K562 (cell line): ENCODE data around the gene YPEL4. TPM values are rescaled to one million over a fixed set of nuclear protein-coding genes. Genes with fewer than 3 reads are reported as not detected.

ENCODE experiments used
- ATAC-seq: fragments of 200-7000 bp; cut with Tn5 transposase; 3 replicates; pipeline ENCODE4 v1.9.1; 2020; ENCODE audit warnings: moderate library complexity
- BruUV-seq: library from RNA; stranded (reverse); fragments of 400-500 nt; replicated peaks from 2 replicates; lab custom pipeline; 2021; lab: Mats Ljungman, UMichigan
- CTCF ChIA-PET: fragments of 300-600 bp; formaldehyde crosslinking; extraction: SDS; loops from one replicate; lab custom pipeline; 2021; ENCODE audit warnings: low intra/inter-chr PET ratio; lab: Yijun Ruan, JAX
- POLR2A ChIA-PET: fragments of 300-600, 350-650 bp; sonication (Branson Sonifier 250); formaldehyde crosslinking; extraction: SDS; loops from one replicate; lab custom pipeline; 2021; ENCODE audit warnings: antibody characterized with exemption, inconsistent platforms; lab: Yijun Ruan, JAX
- DNase-seq, 4 experiments: peaks; one replicate each; pipeline versions ENCODE4 v3.0.0 to v3.0.0-alpha.2; 2011 to 2018; ENCODE audit warnings: low spot score in 3 of 4, mixed read lengths in 3 of 4; ENCODE audit errors: extremely low read depth in 1 of 4
- FAIRE-seq: peaks from 2 replicates; lab custom pipeline; 2011; peaks lifted over from hg19 to GRCh38; lab: Jason Lieb, UNC
- H2AFZ ChIP-seq: 2 replicates; pipeline ENCODE4 v1.6.0; 2011; ENCODE audit warnings: low read depth, low read length, control low read depth, inconsistent platforms
- H3K27ac ChIP-seq: fragments of 200-600 bp; 3 replicates; pipeline ENCODE4 v1.8.0; 2011; ENCODE audit warnings: low read depth, mild to moderate bottlenecking, control low read depth, inconsistent platforms, low read length, moderate library complexity, mixed read lengths; ENCODE audit errors: extremely low read depth
- H3K27me3 ChIP-seq, 2 experiments: fragments of 300-600 bp in 1 of 2; 2 replicates in 1 of 2; 3 replicates in 1 of 2; pipeline versions ENCODE4 v1.6.0 to v1.8.0; 2011; ENCODE audit warnings: inconsistent platforms in 2 of 2, low read length in 2 of 2, mild to moderate bottlenecking in 1 of 2, mixed read lengths in 1 of 2, moderate library complexity in 1 of 2; ENCODE audit not compliant: control insufficient read depth in 2 of 2, insufficient read depth in 2 of 2
- H3K36me3 ChIP-seq: fragments of 300-600 bp; 3 replicates; pipeline ENCODE4 v1.8.0; 2011; ENCODE audit warnings: mild to moderate bottlenecking, low read length, inconsistent platforms; ENCODE audit not compliant: control insufficient read depth, insufficient read depth
- H3K4me1 ChIP-seq, 2 experiments: fragments of 200-600 bp in 1 of 2; replicated peaks in 1 of 2; 2 replicates in 1 of 2; 3 replicates in 1 of 2; pipeline versions ENCODE4 v1.5.1 to v1.8.0; 2011; ENCODE audit warnings: inconsistent platforms in 2 of 2, low read length in 2 of 2, mild to moderate bottlenecking in 1 of 2, mixed read lengths in 1 of 2, moderate library complexity in 1 of 2; ENCODE audit not compliant: control insufficient read depth in 2 of 2, insufficient read depth in 2 of 2
- H3K4me2 ChIP-seq: 2 replicates; pipeline ENCODE4 v1.6.1; 2011; ENCODE audit warnings: low read length, control low read depth, inconsistent platforms, mixed read lengths; ENCODE audit not compliant: insufficient read depth
- H3K4me3 ChIP-seq: fragments of 200-600 bp; sonication (generic), shearing (Covaris generic); 2 replicates; pipeline ENCODE4 v1.5.1; 2016; ENCODE audit warnings: control low read depth, inconsistent platforms
- H3K79me2 ChIP-seq: fragments of 200-600 bp; 3 replicates; pipeline ENCODE4 v1.8.0; 2011; ENCODE audit warnings: low read length, inconsistent platforms; ENCODE audit not compliant: control insufficient read depth, insufficient read depth
- H3K9ac ChIP-seq, 2 experiments: 2 replicates each; pipeline versions ENCODE4 v1.6.0 to v1.6.1; 2011; ENCODE audit warnings: low read depth in 2 of 2, low read length in 2 of 2, control low read depth in 1 of 2, inconsistent platforms in 1 of 2, mild to moderate bottlenecking in 1 of 2, mixed read lengths in 1 of 2; ENCODE audit not compliant: insufficient read depth in 1 of 2
- H3K9me1 ChIP-seq: one replicate; pipeline ENCODE4 v1.6.0; 2011; ENCODE audit warnings: inconsistent platforms, mild to moderate bottlenecking, low read length, moderate library complexity; ENCODE audit not compliant: control insufficient read depth, insufficient read depth
- H3K9me3 ChIP-seq: replicated peaks from 2 replicates; pipeline ENCODE4 v1.5.1; 2011; ENCODE audit warnings: low read depth, low read length, inconsistent platforms; ENCODE audit not compliant: control insufficient read depth, insufficient read depth
- H4K20me1 ChIP-seq: replicated peaks from 2 replicates; pipeline ENCODE4 v1.6.1; 2011; ENCODE audit warnings: low read length, inconsistent platforms, mixed read lengths; ENCODE audit not compliant: control insufficient read depth, insufficient read depth
- ADNP ChIP-seq: fragments of 200-800 bp; sonication (Bioruptor generic); IDR thresholded peaks from 2 replicates; pipeline ENCODE4 v1.6.1; 2016; ENCODE audit warnings: missing genetic modification characterization, missing compliant biosample characterization
- COPS2 ChIP-seq: fragments of 450-650 bp; conservative IDR thresholded peaks from 2 replicates; pipeline ENCODE4 v1.6.1; 2016; ENCODE audit warnings: mild to moderate bottlenecking, moderate library complexity
- EGR1 ChIP-seq: fragments of 450-650 bp; conservative IDR thresholded peaks from 2 replicates; pipeline ENCODE4 v1.6.1; 2017; ENCODE audit warnings: mild to moderate bottlenecking
- HNRNPH1 ChIP-seq: fragments of 200-400 bp; formaldehyde crosslinking; optimal IDR thresholded peaks from 2 replicates; pipeline ENCODE3; 2017; ENCODE audit warnings: low read depth, mild to moderate bottlenecking, low read length, moderate library complexity
- JUNB ChIP-seq: fragments of 450-650 bp; formaldehyde crosslinking; conservative IDR thresholded peaks from 2 replicates; pipeline ENCODE4 v1.4.0; 2020; ENCODE audit warnings: mild to moderate bottlenecking
- MTA2 ChIP-seq: fragments of 450-650 bp; IDR thresholded peaks from 2 replicates; pipeline ENCODE4 v1.6.1; 2016; ENCODE audit warnings: low read depth
- MYNN ChIP-seq, 2 experiments: sonication (generic); formaldehyde crosslinking in 1 of 2; IDR thresholded peaks; 2 replicates each; pipeline versions ENCODE4 v1.5.0 to v1.6.1; 2016 to 2020; ENCODE audit warnings: antibody characterized with exemption in 1 of 2, missing genetic modification reagents in 1 of 2
- RFX7 ChIP-seq: fragments of 250-450 bp; sonication (Bioruptor Pico); IDR thresholded peaks from 2 replicates; pipeline ENCODE4 v1.5.1; 2021; ENCODE audit warnings: mild to moderate bottlenecking
- YY1 ChIP-seq, 3 experiments: IDR thresholded peaks; 2 replicates each; pipeline ENCODE4 v1.6.1; 2011; ENCODE audit warnings: low read length in 2 of 3, mild to moderate bottlenecking in 2 of 3, moderate library complexity in 2 of 3, borderline replicate concordance in 1 of 3, control low read depth in 1 of 3, low read depth in 1 of 3; ENCODE audit not compliant: insufficient read depth in 3 of 3, insufficient replicate concordance in 2 of 3, control insufficient read depth in 1 of 3, insufficient read length in 1 of 3; ENCODE audit errors: extremely low read depth in 1 of 3
- ZNF175 ChIP-seq: fragments of 200-800 bp; sonication (Bioruptor generic); IDR thresholded peaks from 2 replicates; pipeline ENCODE4 v1.6.1; 2016; ENCODE audit warnings: low read depth, mild to moderate bottlenecking, missing genetic modification characterization, missing compliant biosample characterization
- WGBS: fragments of 100-300 bp; shearing (Covaris generic); methylation state at CpG from one replicate; pipeline ENCODE4 v1.1.6; 2016; ENCODE audit warnings: low coverage, mixed read lengths; ENCODE audit not compliant: insufficient coverage; ENCODE audit errors: missing lambda C conversion rate; 5-methylcytosine and 5-hydroxymethylcytosine counted together
- in situ Hi-C: fragments of 300-500 bp; cut with MboI; formaldehyde crosslinking; loops from 4 replicates; pipeline ENCODE4 v1.15.0; 2018; ENCODE audit warnings: inconsistent platforms, mixed read lengths
- intact Hi-C: fragments of 100-400 bp; cut with micrococcal nuclease; formaldehyde crosslinking; loops from 2 replicates; pipeline ENCODE4 v1.14.2; 2022
- polyA plus RNA-seq, 8 experiments: library from polyadenylated mRNA; depleted of rRNA in 4 of 8; stranded (reverse) in 5 of 8; unstranded in 3 of 8; fragments of >200 nt; fragmentation: Nextera tagmentation in 2 of 8; fragmentation: Illumina TruSeq in 1 of 8; extraction: Ambion mirVana in 2 of 8; extraction: Trizol in 1 of 8; gene quantifications; 2 replicates each; pipeline versions ENCODE4 v1.2.1 to v1.2.3, GENCODE V29; 2011 to 2014; ENCODE audit warnings: inconsistent platforms in 1 of 8, missing spikeins in 1 of 8
- total RNA-seq, 7 experiments: library from RNA; depleted of rRNA in 6 of 7; stranded (reverse); fragments of >200 nt in 6 of 7; fragmentation: Illumina TruSeq in 2 of 7; extraction: Trizol in 2 of 7; gene quantifications; 2 replicates each; pipeline versions ENCODE4 v1.2.1 to v1.2.3, GENCODE V29; 2011 to 2021; ENCODE audit warnings: low replicate concordance in 1 of 7
- TF ChIP-seq, protein P1 (sequence below): IDR thresholded peaks from 2 replicates; pipeline ENCODE4 v1.6.1; 2014; ENCODE audit warnings: antibody characterized with exemption
- TF ChIP-seq, protein P2 (sequence below): fragments of 250-450 bp; sonication (Bioruptor Pico); IDR thresholded peaks from 2 replicates; pipeline ENCODE4 v1.5.1; 2021; ENCODE audit warnings: mild to moderate bottlenecking
- TF ChIP-seq, protein P3 (sequence below): sonication (generic); formaldehyde crosslinking; IDR thresholded peaks from 2 replicates; pipeline ENCODE4 v1.8.1; 2023; ENCODE audit warnings: mild to moderate bottlenecking, missing genetic modification reagents
- TF ChIP-seq, protein P4 (sequence below): fragments of 450-650 bp; IDR thresholded peaks from 2 replicates; pipeline ENCODE4 v1.6.1; 2016; ENCODE audit warnings: low read depth, mild to moderate bottlenecking, moderate library complexity

The YPEL4 gene
- total and polyA plus RNA-seq, 9 of the 15 experiments (the other 6 are each of a cell fraction or from before 2014, with no cell fraction given) = 0.07 to 1.4 (median 0.40) TPM; not detected in 2

DNA sequence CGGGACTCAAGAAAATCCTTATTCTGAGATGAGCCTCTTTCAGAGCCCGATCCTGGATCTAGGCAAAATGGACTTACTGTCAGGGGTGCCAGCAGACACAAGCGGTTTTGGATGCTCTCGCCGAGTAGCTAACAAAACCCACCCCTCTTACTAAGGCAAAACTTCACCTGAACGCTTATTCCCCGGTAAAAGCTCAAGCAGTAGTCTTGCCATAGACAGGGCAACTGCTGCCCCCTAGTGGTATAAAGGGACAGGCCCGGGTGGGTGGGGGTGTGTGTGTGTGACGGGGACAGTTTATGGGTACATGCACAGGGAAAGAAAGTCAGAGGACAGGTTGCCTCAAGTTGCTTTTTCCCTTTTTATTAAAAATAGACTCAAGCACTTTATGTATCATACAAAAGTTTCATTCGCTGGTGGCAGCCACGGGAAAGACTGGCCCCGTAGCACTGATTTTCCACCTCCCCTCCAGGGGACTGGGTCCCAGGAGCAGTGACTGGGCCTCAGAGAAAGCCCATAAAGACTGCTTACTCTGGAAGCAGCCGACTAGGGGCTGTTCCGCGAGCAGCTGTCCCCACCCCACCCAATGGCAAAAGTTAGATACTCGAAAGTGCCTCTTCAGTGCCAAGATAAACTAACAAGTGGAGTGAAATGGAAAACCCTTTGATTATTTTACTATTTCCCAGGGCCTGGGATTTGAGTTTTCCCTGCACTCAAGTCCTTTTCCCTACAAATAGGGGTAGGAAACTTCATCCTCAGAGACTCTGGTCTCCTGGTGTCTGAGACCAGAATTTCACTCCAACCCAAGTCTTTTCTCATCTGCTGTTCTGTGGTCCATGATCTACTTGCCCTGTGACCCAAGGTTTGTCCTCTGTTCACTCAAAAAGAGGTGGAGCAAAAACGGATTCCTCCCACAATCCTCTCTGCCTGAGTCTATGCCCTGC is 4.7 kb downstream of the YPEL4 start (continued):
- no peak for TF ChIP-seq MYNN (IDR thresholded peaks at IDR 0.05)
- no peak for TF ChIP-seq MYNN (CRISPR knock-in tag; IDR thresholded peaks at IDR 0.05)
- TF ChIP-seq RFX7 (CRISPR knock-in tag) = no peak
- TF ChIP-seq, protein P1, sequence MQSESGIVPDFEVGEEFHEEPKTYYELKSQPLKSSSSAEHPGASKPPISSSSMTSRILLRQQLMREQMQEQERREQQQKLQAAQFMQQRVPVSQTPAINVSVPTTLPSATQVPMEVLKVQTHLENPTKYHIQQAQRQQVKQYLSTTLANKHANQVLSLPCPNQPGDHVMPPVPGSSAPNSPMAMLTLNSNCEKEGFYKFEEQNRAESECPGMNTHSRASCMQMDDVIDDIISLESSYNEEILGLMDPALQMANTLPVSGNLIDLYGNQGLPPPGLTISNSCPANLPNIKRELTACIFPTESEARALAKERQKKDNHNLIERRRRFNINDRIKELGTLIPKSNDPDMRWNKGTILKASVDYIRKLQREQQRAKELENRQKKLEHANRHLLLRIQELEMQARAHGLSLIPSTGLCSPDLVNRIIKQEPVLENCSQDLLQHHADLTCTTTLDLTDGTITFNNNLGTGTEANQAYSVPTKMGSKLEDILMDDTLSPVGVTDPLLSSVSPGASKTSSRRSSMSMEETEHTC = no peak
- TF ChIP-seq YY1 (IDR thresholded peaks at IDR 0.05; ENCODE audit: borderline replicate concordance in 1 of 3, control insufficient read depth in 1 of 3, extremely low read depth in 1 of 3, insufficient read depth in 3 of 3, insufficient read length in 1 of 3, insufficient replicate concordance in 2 of 3, low read depth in 1 of 3, low read length in 2 of 3) = no peak

DNA sequence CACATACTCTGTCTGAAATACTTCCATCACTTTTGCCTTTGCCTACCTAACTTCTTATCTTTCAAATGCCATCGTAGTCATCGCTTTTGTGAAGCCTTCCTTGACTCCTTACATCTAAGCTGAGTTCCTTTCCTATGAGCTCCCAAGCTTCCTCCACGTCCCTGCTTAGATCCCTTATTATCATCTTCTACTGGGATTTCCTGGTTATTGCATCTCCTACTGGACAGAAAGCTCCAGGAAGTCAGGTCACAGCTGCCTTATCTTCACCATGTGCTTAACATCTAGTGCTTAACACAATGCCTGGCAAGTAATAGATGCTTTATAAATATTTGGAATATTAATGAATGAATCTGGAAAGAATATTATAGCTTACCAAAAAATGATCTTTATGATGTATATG is 5.9 kb downstream of the YPEL4 start:
- CTCF ChIA-PET = interaction anchor here (0.7 to 1.0 kb wide), 2 partner anchors 75 to 113 kb away, joined by 3 to 4 read pairs; partner anchors contain the start of gene TIMM10
- whole genome bisulfite sequencing = 28% methylated on average over 3 of the region's 3 CpGs
- H3K27me3 ChIP-seq = peaks cover 0 to 15% of the 10 kb centered on the region in 2 experiments; a peak in 2 of 5 replicates
- DNase-seq = no peak
- POLR2A ChIA-PET = no interaction called here
- BruUV-seq = no TSS peak
- no peak overlapping the region for H3K4me3 ChIP-seq
- peaks cover 25 to 30% of the 10 kb centered on the region in 2 experiments for H3K4me1 ChIP-seq
- no peak for FAIRE-seq
- no peak overlapping the region for H2AFZ ChIP-seq
- no peak overlapping the region for H3K27ac ChIP-seq
- no peaks in the 10 kb centered on the region; the same call in 1 of the 2 replicates for H4K20me1 ChIP-seq
- in situ Hi-C loops (loop anchor here (5.0 to 10.0 kb wide), 3 partner anchors 77 to 302 kb away; partner anchors contain the start of gene UBE2L6), intact Hi-C loops (loop anchor here (2.0 kb wide), 1 partner anchor 299 kb away; no protein-coding TSS in a partner anchor)
- H3K79me2 ChIP-seq = no peaks in the 10 kb centered on the region
- no peaks in the 10 kb centered on the region for H3K9me1 ChIP-seq
- no peak for ATAC-seq
- H3K9me3 ChIP-seq = no peaks in the 10 kb centered on the region
- no peak overlapping the region for H3K4me2 ChIP-seq
- no peaks in the 10 kb centered on the region for H3K36me3 ChIP-seq
- no peak overlapping the region for H3K9ac ChIP-seq
- TF ChIP-seq, protein P2, sequence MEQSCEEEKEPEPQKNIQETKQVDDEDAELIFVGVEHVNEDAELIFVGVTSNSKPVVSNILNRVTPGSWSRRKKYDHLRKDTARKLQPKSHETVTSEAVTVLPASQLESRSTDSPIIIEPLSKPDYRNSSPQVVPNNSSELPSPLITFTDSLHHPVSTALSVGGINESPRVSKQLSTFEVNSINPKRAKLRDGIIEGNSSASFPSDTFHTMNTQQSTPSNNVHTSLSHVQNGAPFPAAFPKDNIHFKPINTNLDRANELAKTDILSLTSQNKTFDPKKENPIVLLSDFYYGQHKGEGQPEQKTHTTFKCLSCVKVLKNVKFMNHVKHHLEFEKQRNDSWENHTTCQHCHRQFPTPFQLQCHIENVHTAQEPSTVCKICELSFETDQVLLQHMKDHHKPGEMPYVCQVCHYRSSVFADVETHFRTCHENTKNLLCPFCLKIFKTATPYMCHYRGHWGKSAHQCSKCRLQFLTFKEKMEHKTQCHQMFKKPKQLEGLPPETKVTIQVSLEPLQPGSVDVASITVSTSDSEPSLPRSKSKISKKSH (CRISPR knock-in tag) = no peak
- TF ChIP-seq HNRNPH1 = no peak
- TF ChIP-seq COPS2 = no peak
- no peak for TF ChIP-seq JUNB
- TF ChIP-seq ADNP (tag) = no peak
- no peak for TF ChIP-seq MTA2
- no peak for TF ChIP-seq EGR1
- TF ChIP-seq, protein P3, sequence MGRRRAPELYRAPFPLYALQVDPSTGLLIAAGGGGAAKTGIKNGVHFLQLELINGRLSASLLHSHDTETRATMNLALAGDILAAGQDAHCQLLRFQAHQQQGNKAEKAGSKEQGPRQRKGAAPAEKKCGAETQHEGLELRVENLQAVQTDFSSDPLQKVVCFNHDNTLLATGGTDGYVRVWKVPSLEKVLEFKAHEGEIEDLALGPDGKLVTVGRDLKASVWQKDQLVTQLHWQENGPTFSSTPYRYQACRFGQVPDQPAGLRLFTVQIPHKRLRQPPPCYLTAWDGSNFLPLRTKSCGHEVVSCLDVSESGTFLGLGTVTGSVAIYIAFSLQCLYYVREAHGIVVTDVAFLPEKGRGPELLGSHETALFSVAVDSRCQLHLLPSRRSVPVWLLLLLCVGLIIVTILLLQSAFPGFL (CRISPR knock-in tag) = no peak
- TF ChIP-seq ZNF175 (CRISPR knock-in tag) = peak; percentile 53
- TF ChIP-seq, protein P4, sequence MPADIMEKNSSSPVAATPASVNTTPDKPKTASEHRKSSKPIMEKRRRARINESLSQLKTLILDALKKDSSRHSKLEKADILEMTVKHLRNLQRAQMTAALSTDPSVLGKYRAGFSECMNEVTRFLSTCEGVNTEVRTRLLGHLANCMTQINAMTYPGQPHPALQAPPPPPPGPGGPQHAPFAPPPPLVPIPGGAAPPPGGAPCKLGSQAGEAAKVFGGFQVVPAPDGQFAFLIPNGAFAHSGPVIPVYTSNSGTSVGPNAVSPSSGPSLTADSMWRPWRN = no peak
